ENCODE results near the gene WRAP53.
"Not testable (repeated sequence)": the region's sequence is repeated elsewhere in the genome, so short reads cannot be mapped to it uniquely, and the experiment has no call there.

The WRAP53 gene

DNA sequence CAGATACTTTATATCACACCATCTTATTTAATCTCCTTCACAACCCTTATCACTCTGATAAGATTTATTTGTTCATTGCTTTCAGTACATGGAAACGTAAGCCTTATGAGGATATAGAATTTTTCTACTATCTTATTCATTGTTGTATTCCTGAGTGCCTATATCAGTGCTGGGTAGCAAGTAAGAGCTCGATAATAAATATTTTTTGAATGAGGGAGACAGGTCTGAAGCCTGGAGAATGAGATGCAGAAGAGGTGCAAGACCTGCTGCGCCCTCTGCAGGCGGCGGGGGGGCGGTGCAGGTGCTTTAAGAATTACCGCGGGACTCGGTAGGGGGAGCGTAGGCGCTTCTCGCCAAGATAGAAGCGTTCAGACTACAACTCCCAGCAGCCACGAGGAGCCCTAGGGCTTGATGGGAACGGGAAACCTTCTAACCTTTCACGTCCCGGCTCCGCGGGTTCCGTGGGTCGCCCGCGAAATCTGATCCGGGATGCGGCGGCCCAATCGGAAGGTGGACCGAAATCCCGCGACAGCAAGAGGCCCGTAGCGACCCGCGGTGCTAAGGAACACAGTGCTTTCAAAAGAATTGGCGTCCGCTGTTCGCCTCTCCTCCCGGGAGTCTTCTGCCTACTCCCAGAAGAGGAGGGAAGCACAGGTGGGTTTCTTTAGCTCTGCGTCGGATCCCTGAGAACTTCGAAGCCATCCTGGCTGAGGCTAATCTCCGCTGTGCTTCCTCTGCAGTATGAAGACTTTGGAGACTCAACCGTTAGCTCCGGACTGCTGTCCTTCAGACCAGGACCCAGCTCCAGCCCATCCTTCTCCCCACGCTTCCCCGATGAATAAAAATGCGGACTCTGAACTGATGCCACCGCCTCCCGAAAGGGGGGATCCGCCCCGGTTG lies at the start of gene WRAP53:
WRAP53 (plus strand) TSS at position 570 of the 900 bp plus-strand sequence; CDS start at position 742, 172 bp downstream.
- TF ChIP-seq CTCF (conservative IDR thresholded peaks at IDR 0.05): peak; percentile 100
- no peak for TF ChIP-seq ZFX (IDR thresholded peaks at IDR 0.05)
- peak within 1 kb of the TSS; percentile 98 for H3K27ac ChIP-seq

- no peak overlapping the region for H3K27ac ChIP-seq
- TF ChIP-seq ZFX (IDR thresholded peaks at IDR 0.05): no peak
- TF ChIP-seq CTCF (conservative IDR thresholded peaks at IDR 0.05): no peak
Observed at GRCh38 chr17:7640783-7641182, 47.5 kb upstream of the WRAP53 start.

DNA sequence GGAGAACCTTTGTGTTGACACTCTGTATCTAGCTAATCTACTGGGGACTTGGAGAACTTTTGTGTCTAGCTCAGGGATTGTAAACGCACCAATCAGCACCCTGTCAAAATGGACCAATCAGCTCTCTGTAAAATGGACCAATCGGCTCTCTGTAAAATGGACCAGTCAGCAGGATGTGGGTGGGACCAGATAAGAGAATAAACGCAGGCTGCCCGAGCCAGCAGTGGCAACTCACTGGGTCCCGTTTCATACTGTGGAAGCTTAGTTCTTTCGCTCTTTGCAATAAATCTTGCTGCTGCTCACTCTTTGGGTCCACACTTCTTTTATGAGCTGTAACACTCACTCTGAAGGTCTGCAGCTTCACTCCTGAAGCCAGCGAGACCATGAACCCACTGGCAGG lies 46.6 kb upstream of the WRAP53 start:
- H3K27ac ChIP-seq: not testable (repeated sequence)

- no peak for TF ChIP-seq ZFX (IDR thresholded peaks at IDR 0.05)
- TF ChIP-seq CTCF (conservative IDR thresholded peaks at IDR 0.05): no peak
- no peak overlapping the region for H3K27ac ChIP-seq
Observed at GRCh38 chr17:7644775-7645174, 43.5 kb upstream of the WRAP53 start.

DNA sequence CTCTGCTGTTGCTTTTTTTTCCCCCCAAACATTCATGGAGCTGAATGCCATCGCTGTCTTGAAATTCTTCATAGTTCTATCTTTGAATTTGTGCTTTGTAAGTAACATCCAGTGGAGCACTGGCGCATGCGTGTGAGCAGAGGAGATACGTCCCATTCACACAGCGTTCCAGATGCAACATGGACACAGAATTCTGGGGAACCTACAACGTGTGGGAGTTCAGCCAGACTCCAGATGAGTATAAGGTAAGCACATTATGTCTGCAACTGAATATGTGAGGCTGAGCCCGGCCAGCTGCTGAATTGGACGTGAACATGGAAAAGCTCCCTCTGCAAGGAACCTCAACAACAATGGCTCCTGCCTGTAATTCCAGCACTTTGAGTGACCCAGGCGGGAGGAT lies 41.8 kb upstream of the WRAP53 start:
- no peak for TF ChIP-seq CTCF (conservative IDR thresholded peaks at IDR 0.05)
- TF ChIP-seq ZFX (IDR thresholded peaks at IDR 0.05): no peak
- no peak overlapping the region for H3K27ac ChIP-seq

- TF ChIP-seq CTCF (conservative IDR thresholded peaks at IDR 0.05): no peak
- no peak overlapping the region for H3K27ac ChIP-seq
Observed at GRCh38 chr17:7647018-7647417, 41.3 kb upstream of the WRAP53 start.

GRCh38 chr17:7650509-7651096 lies 37.7 kb upstream of the WRAP53 start, which contains the start of gene ATP1B2:
TSS of gene ATP1B2 (plus strand) at chr17:7650926. CDS start at chr17:7651519, 593 bp downstream.
- H3K27ac ChIP-seq: no peak within 1 kb of the TSS
- no peak for TF ChIP-seq ZFX (IDR thresholded peaks at IDR 0.05)
- no peak for TF ChIP-seq CTCF (conservative IDR thresholded peaks at IDR 0.05)

Measured in C4-2B (cell line).